Gastrocnemius medialis (tissue), 4 donors: ENCODE data around the gene LSAMP.

Source experiments
- POLR2A ChIP-seq, 2 donors: fragments of 450-650 bp; IDR thresholded peaks; one replicate each; pipeline ENCODE4 v1.6.1; 2017; ENCODE audit warnings: antibody characterized with exemption in 2 of 2, mild to moderate bottlenecking in 2 of 2, moderate library complexity in 2 of 2
- TF ChIP-seq, protein P1 (sequence below), 5 experiments: fragments of 450-650 bp in 3 of 5; fragments of 200-600 bp in 2 of 5; sonication (generic) in 2 of 5; IDR thresholded peaks in 4 of 5; conservative IDR thresholded peaks in 1 of 5; 1 replicate in 4 of 5; 2 replicates in 1 of 5; pipeline ENCODE4 v1.5.1; 2016 to 2019; ENCODE audit warnings: antibody characterized with exemption in 5 of 5, mild to moderate bottlenecking in 3 of 5, moderate library complexity in 3 of 5

DNA sequence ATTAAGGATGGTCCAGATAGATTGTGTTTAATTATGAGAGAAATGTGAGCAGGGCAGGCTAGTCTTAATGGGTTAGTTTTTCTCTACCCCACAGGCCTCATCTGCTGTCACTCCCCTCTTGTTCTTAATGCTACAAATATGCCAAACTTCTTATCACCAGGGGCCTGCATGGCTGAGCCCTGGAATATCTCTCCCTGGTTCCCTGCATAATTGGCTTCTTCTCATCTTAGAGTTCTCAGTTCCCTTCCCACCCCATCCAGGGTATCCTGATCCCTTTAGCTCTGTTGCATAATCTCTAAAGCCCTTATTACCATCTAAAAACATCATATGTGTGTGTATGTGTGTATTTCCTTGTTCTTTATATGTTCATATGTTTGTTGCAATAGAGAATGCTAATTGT is 279.6 kb downstream of the LSAMP start:
- TF ChIP-seq, protein P1, sequence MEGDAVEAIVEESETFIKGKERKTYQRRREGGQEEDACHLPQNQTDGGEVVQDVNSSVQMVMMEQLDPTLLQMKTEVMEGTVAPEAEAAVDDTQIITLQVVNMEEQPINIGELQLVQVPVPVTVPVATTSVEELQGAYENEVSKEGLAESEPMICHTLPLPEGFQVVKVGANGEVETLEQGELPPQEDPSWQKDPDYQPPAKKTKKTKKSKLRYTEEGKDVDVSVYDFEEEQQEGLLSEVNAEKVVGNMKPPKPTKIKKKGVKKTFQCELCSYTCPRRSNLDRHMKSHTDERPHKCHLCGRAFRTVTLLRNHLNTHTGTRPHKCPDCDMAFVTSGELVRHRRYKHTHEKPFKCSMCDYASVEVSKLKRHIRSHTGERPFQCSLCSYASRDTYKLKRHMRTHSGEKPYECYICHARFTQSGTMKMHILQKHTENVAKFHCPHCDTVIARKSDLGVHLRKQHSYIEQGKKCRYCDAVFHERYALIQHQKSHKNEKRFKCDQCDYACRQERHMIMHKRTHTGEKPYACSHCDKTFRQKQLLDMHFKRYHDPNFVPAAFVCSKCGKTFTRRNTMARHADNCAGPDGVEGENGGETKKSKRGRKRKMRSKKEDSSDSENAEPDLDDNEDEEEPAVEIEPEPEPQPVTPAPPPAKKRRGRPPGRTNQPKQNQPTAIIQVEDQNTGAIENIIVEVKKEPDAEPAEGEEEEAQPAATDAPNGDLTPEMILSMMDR (IDR thresholded peaks at IDR 0.05 in 4 of 5, conservative IDR thresholded peaks at IDR 0.05 in 1 of 5): no peak
- no peak for TF ChIP-seq POLR2A (IDR thresholded peaks at IDR 0.05)
